Uterus (tissue), 2 donors: Measurements from ENCODE around the gene SIPA1L3.

Experiments
- POLR2A ChIP-seq, 2 donors: fragments of 450-650 bp; IDR thresholded peaks; one replicate each; pipeline ENCODE4 v1.6.1; 2016; ENCODE audit warnings: antibody characterized with exemption in 2 of 2, mild to moderate bottlenecking in 1 of 2, moderate library complexity in 1 of 2
- TF ChIP-seq, protein P1 (sequence below), 4 experiments: fragments of 200-600 bp in 2 of 4; fragments of 450-650 bp in 2 of 4; sonication (generic) in 2 of 4; IDR thresholded peaks; one replicate each; pipeline ENCODE4 v1.5.1; 2016 to 2019; ENCODE audit warnings: antibody characterized with exemption in 4 of 4, mild to moderate bottlenecking in 2 of 4, moderate library complexity in 1 of 4

- TF ChIP-seq, protein P1, sequence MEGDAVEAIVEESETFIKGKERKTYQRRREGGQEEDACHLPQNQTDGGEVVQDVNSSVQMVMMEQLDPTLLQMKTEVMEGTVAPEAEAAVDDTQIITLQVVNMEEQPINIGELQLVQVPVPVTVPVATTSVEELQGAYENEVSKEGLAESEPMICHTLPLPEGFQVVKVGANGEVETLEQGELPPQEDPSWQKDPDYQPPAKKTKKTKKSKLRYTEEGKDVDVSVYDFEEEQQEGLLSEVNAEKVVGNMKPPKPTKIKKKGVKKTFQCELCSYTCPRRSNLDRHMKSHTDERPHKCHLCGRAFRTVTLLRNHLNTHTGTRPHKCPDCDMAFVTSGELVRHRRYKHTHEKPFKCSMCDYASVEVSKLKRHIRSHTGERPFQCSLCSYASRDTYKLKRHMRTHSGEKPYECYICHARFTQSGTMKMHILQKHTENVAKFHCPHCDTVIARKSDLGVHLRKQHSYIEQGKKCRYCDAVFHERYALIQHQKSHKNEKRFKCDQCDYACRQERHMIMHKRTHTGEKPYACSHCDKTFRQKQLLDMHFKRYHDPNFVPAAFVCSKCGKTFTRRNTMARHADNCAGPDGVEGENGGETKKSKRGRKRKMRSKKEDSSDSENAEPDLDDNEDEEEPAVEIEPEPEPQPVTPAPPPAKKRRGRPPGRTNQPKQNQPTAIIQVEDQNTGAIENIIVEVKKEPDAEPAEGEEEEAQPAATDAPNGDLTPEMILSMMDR (IDR thresholded peaks at IDR 0.05), result no peak
- TF ChIP-seq POLR2A (IDR thresholded peaks at IDR 0.05), result no peak
Observed at GRCh38 chr19:38070573-38070972, 163.6 kb downstream of the SIPA1L3 start.
